HG02885 (cell line): ENCODE results near the gene LYPLA2.

Experiments
- ATAC-seq: cut with Tn5 transposase; IDR thresholded peaks from one replicate; pipeline ENCODE4 v1.9.1; 2021; ENCODE audit warnings: mild to moderate bottlenecking; ENCODE audit not compliant: unreplicated experiment, poor library complexity

The LYPLA2 gene

DNA sequence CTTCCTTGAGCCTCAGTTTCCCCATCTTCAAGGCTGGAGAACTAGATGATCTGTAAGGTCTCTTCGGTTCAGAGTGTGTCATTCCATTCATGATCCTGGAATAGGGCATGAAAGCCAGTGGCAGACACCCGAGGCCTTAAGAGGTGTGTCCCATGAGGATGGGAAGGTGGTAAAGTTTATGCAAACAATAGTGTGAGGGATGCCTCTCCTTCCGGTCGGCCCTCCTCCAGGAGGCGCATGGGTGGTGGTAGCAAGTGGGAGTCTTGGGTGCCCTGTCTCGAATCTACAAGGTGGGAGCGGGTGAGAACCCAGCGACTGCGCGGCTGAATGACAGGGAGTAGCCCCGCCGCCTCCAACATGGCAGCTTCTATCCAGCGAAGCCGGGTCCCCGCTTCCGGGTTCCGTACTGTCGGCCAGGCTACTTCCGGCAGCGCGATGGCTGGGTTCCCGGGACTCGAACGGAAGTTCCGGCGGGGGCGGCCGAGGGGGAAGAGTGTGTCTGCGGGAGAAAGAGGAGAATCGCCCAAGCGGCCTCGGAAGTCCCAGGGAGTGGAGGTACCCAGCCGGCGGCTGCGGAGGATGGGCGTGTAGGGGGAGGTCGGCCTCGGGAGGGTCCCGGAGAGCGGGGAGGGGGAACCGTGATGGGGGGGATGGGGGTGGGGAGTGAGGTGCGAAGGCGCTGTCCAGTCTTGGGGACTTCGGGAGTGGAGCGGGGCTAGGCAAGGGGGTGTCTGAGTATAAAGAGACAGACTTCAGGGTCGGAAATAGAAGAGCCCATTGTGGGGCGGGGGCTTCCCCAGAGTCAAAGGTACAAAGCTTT is at the start of gene LYPLA2:
Gene LYPLA2, plus strand, starts transcription at position 450 of the 820 bp plus-strand sequence. CDS start 1,538 bp downstream, outside the sequence.
- peak; percentile 87 for ATAC-seq

- no peak for ATAC-seq
These were observed 49.3 kb upstream of the LYPLA2 start for GRCh38 chr1:23741609-23742008.

DNA sequence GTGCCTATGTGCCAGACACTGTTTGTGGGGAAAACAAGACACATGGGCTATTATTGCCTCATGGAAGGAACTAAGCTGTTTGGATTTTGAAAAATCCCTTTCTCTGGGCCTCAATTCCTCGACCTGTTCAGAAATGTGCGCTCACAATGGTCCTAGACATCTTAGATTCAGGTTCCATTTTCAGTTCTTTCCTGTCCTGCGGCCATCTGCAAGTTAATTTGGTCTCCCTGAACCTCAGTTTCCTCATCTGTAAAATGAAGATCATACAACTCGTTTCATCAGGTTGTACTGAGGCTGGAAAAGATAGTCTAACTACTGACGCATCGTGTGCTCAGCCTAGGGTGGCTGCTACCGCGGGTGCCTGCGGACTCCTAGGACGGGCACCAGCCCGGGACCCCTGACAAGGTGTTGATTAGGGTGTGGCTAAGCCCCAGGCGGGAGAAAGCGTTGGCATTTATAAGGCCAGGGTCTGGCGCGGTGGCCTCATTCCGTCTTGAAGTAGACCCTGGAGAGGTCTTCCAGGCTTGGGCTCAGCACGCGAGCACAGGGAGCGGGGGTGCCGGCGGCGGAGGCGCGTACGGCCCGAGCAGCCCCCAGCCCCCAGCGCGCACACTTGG is 48.2 kb upstream of the LYPLA2 start:
- peak; percentile 27 for ATAC-seq

GRCh38 chr1:23743287-23744152 is 47.4 kb upstream of the LYPLA2 start, which contains the start of gene ELOA:
Gene ELOA (plus strand): TSS chr1:23743471. CDS start chr1:23743504, 33 bp downstream.
- peak; percentile 81 for ATAC-seq

- no peak for ATAC-seq
These were observed 45.4 kb upstream of the LYPLA2 start for GRCh38 chr1:23745515-23745914.

GRCh38 chr1:23748016-23748415 is 42.9 kb upstream of the LYPLA2 start:
- ATAC-seq: no peak

DNA sequence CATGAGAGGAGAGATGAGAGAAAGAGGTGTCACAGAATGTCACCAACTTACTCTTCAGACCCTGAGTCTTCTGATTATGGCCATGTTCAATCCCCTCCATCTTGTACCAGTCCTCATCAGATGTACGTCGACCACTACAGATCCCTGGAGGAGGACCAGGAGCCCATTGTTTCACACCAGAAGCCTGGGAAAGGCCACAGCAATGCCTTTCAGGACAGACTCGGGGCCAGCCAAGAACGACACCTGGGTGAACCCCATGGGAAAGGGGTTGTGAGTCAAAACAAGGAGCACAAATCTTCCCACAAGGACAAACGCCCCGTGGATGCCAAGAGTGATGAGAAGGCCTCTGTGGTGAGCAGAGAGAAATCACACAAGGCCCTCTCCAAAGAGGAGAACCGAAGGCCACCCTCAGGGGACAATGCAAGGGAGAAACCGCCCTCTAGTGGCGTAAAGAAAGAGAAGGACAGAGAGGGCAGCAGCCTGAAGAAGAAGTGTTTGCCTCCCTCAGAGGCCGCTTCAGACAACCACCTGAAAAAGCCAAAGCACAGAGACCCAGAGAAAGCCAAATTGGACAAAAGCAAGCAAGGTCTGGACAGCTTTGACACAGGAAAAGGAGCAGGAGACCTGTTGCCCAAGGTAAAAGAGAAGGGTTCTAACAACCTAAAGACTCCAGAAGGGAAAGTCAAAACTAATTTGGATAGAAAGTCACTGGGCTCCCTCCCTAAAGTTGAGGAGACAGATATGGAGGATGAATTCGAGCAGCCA is 39.7 kb upstream of the LYPLA2 start:
- ATAC-seq: no peak

DNA sequence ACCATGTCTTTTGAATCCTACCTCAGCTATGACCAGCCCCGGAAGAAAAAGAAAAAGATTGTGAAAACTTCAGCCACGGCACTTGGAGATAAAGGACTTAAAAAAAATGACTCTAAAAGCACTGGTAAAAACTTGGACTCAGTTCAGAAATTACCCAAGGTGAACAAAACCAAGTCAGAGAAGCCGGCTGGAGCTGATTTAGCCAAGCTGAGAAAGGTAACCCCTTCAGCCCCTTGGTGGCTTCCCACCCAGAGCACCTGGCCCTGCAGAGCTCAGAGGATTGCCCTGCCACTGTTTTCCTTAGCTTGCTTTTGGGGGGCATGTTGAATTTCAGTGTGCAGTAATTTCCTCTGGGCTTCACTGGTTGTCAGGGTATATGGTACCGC is 39.1 kb upstream of the LYPLA2 start:
- ATAC-seq: no peak

GRCh38 chr1:23752909-23753308 is 38.0 kb upstream of the LYPLA2 start:
- ATAC-seq: no peak

DNA sequence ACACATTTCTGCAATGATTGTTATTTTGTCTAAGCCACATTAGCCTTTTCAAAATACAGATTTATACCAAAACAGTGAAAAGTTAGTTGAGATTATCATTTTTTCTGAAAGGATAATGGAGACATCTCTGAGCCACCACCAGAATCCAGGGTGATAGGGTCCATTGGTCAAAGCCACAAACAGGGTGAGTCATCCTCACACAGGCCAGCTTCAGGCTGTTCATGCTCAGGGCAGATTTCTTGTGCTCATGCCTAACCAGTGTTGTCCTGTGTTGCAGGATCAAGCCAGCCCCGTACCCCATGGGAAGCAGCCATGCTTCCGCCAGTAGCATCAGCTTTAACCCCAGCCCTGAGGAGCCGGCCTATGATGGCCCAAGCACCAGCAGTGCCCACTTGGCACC is 34.3 kb upstream of the LYPLA2 start:
- ATAC-seq: no peak

DNA sequence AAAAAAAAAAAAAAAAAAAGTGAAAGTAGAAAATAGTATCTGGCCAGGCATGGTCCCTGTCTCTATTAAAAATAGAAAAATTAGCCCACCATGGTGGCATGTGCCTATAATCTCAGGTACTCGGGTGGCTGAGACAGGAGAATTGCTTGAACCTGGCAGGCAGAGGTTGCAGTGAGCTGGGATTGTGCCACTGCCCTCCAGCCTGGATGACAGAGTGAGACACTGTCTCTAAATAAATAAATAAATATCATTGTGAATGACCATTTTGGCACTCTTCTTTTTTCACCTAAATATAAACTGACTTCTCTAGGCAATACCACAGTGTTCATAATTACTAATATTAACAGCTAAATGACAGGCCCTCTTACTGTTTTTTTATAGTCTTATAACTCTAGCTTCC is 33.1 kb upstream of the LYPLA2 start:
- ATAC-seq: no peak

DNA sequence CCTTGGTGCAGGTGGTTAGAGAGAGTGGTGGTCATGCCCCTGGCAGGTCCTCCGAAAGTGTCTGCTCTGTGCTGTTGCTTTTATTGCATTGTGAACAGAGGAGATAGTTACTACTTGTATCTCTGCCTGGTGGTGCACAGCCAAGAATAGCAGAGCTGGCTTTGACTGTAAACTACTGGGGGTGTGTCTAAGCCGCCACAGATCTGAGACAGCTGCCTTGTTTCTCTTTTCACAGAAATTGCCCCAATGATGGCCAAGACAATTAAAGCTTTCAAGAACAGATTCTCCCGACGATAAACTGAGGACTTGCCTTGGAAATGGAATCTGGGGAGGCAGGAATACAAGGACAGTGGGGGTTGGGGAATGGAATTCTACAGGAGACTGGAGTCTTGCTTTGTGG is 31.7 kb upstream of the LYPLA2 start:
- ATAC-seq: no peak

GRCh38 chr1:23763041-23763577 is 27.8 kb upstream of the LYPLA2 start:
- ATAC-seq: no peak

DNA sequence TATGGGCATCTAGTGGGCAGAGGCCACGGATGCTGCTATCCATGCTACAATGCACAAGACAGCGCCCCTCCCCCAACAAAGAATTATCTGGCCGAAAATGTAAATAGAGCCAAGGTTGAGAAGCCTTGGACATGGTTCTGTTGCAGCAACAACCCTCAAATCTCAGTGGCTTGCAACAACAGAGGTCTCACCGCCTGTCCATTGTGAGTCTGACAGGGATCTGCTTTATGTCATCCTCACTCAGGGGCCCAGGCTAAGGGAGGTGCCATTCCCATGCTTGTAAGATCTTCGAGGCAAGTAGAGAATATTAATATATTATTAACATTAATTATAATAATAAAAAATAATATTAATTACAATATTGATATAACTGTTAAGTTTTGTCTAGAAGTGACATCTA is 22.2 kb upstream of the LYPLA2 start:
- ATAC-seq: no peak

- ATAC-seq: peak; percentile 59
These were observed 18.7 kb upstream of the LYPLA2 start for GRCh38 chr1:23772049-23772853.

DNA sequence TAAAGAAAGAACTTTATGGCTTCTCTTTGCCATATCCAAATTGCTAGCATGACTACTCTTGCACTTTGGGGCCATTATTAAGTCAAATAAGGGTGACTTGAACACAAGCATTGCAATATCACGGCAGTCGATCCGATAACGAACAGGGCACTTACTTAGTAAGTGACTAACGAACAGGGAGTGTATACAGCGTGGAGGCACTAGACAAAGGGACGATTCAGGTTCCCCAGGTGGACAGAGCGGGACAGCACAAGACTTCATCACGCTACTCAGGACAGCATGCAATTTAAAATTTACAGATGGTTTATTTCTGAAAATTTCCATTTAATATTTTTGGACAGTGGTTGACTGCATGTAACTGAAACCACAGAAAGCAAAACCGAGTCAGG is 18.1 kb upstream of the LYPLA2 start:
- no peak for ATAC-seq

DNA sequence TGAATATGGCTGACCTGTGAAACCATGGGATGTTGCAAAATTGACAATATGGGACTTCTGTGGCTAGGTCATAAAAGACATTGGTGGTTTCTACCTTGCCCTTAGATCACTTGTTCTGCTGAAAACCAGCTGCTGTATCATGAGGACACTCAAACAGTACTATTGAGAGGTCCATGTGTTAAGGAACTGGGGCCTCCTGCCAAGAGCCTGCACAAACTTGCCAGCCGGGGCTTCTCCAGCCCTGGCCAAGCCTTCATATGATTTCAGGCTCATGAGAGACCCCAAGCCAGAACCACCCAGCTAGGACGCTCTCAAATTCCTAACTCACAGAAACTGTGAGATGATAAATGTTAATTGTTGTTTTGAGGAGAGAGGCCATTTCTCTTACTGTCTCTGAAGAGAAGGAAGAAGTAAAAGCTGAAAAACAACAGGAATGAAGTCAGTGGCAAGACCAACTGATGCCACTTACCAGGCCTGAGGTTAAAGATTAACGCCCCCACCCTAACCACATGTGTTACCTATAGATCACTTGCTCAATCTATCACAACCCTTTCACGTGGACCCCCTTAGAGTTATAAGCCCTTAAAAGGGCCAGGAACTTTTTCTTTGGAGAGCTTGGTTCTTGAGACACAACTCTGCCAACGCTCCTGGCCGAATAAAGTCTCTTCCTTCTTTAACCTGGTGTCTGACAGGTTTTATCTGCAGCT is 16.6 kb upstream of the LYPLA2 start:
- no peak for ATAC-seq

DNA sequence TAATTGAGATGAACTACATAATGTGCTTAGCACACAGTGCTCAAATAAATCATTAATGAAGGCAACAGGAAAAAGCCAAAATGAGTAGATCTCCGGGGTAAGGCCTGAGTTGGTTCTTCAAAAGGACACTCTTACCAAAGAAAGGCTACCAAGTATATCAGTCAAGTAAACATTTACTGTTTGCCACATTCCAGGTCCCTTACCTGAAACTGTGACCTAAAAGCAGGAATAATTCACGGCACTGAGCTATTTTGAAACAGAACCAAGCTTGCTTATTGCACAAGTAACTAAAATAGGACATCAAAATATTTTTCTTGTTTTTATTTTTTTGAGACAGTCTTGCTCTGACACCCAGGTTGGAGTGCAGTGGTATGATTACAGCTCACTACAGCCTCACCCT is 14.7 kb upstream of the LYPLA2 start:
- no peak for ATAC-seq
